Panc1 (cell line): ENCODE measurements around the gene ZNF480. TPM values are rescaled to one million over a fixed set of nuclear protein-coding genes. Genes with fewer than 3 reads are reported as not detected.
A peak's percentile ranks its signal among the peaks of the same experiment; 100 is the strongest.
"Not testable (repeated sequence)": the region's sequence is repeated elsewhere in the genome, so short reads cannot be mapped to it uniquely, and the experiment has no call there.

Source experiments
- ATAC-seq: fragments of 200-7000 bp; cut with Tn5 transposase; 2 replicates; pipeline ENCODE4 v1.9.1; 2020; ENCODE audit warnings: mild to moderate bottlenecking, moderate library complexity
- BruUV-seq: library from RNA; stranded (reverse); fragments of 400-500 nt; replicated peaks from 2 replicates; lab custom pipeline; 2021; lab: Mats Ljungman, UMichigan
- CTCF ChIA-PET: fragments of 300-600 bp; sonication (Branson Sonifier 250); formaldehyde crosslinking; loops from one replicate; lab custom pipeline; 2022; ENCODE audit warnings: antibody characterized with exemption; lab: Charles Lee
- POLR2A ChIA-PET: fragments of 300-600 bp; sonication (Branson Sonifier 250); formaldehyde crosslinking; loops from one replicate; lab custom pipeline; 2022; ENCODE audit warnings: antibody characterized with exemption; lab: Charles Lee
- DNase-seq: peaks from one replicate; pipeline ENCODE4 v3.0.0-alpha.2; 2010; ENCODE audit warnings: low read depth, low spot score
- H3K27ac ChIP-seq: 2 replicates; pipeline ENCODE4 v1.5.1; 2011; ENCODE audit warnings: mild to moderate bottlenecking, low read length, inconsistent platforms
- H3K27me3 ChIP-seq: fragments of 200-500 bp; sonication (Bioruptor generic); 2 replicates; pipeline ENCODE4 v1.6.0; 2014; ENCODE audit warnings: low read length, inconsistent platforms; ENCODE audit not compliant: control insufficient read depth, insufficient read depth
- H3K36me3 ChIP-seq: fragments of 200-500 bp; sonication (Bioruptor generic); 2 replicates; pipeline ENCODE4 v1.5.1; 2014; ENCODE audit warnings: inconsistent platforms, mild to moderate bottlenecking, low read length, moderate library complexity; ENCODE audit not compliant: control insufficient read depth, insufficient read depth
- H3K4me1 ChIP-seq: 2 replicates; pipeline ENCODE4 v1.5.1; 2011; ENCODE audit warnings: inconsistent platforms, mild to moderate bottlenecking, low read length, moderate library complexity; ENCODE audit not compliant: control insufficient read depth, insufficient read depth
- H3K4me3 ChIP-seq, 2 experiments: 2 replicates each; pipeline ENCODE4 v1.5.1; 2011 to 2012; ENCODE audit warnings: low read depth in 2 of 2, low read length in 2 of 2, mild to moderate bottlenecking in 2 of 2, inconsistent platforms in 1 of 2, moderate library complexity in 1 of 2
- H3K9me3 ChIP-seq: fragments of 200-500 bp; sonication (Bioruptor generic); 2 replicates; pipeline ENCODE4 v1.5.1; 2014; ENCODE audit warnings: low read depth, mild to moderate bottlenecking, inconsistent platforms, low read length, moderate library complexity; ENCODE audit not compliant: control insufficient read depth, insufficient read depth
- CTCF ChIP-seq: fragments of 450-650 bp; IDR thresholded peaks from 2 replicates; pipeline ENCODE4 v1.5.1; 2017; ENCODE audit warnings: mild to moderate bottlenecking
- POLR2AphosphoS5 ChIP-seq: IDR thresholded peaks from 2 replicates; pipeline ENCODE4 v1.6.1; 2012; ENCODE audit warnings: mild to moderate bottlenecking, low read depth, low read length, moderate library complexity
- REST ChIP-seq, 2 experiments: IDR thresholded peaks; 2 replicates each; pipeline ENCODE4 v1.6.1; 2011 to 2012; ENCODE audit warnings: low read depth in 2 of 2, control low read depth in 1 of 2, low read length in 1 of 2, mild to moderate bottlenecking in 1 of 2, moderate library complexity in 1 of 2; ENCODE audit not compliant: insufficient read depth in 1 of 2
- TCF7L2 ChIP-seq: IDR thresholded peaks from 2 replicates; pipeline ENCODE4 v1.6.1; 2011; ENCODE audit warnings: mild to moderate bottlenecking, low read depth, low read length, inconsistent platforms
- in situ Hi-C: cut with HindIII; loops from 2 replicates; pipeline ENCODE4 v1.10.0; 2016; ENCODE audit warnings: low sequenced_read_pairs, low pct_unique_long_range_greater_than_20kb
- intact Hi-C: fragments of 100-400 bp; cut with micrococcal nuclease; formaldehyde crosslinking; loops from one replicate; pipeline ENCODE4 v1.10.0; 2022; ENCODE audit not compliant: unreplicated experiment
- total RNA-seq: library from RNA; stranded (reverse); gene quantifications from one replicate; pipeline ENCODE4 v1.2.1, GENCODE V29; 2021; ENCODE audit not compliant: unreplicated experiment

Gene ZNF480
- total RNA-seq, 1 experiment from 2014 or later: 11.5 TPM

- no peaks in the 10 kb centered on the region for H3K4me1 ChIP-seq
- ChIA-PET POLR2A (no interaction called here), CTCF (interaction anchor here (0.6 kb wide), 1 partner anchor 81 kb away, joined by 12 read pairs; no protein-coding TSS in a partner anchor)
- intact Hi-C loops (no loop called here), in situ Hi-C loops (no loop called here)
- H3K9me3 ChIP-seq: peaks cover 6% of the 10 kb centered on the region; the same call in 1 of the 2 replicates
- H3K36me3 ChIP-seq: no peaks in the 10 kb centered on the region
- H3K27ac ChIP-seq: no peak overlapping the region
- TF ChIP-seq POLR2AphosphoS5 (no peak), TCF7L2 (no peak), REST (IDR thresholded peaks at IDR 0.05; ENCODE audit: insufficient read depth in 1 of 2, low read depth in 2 of 2, low read length in 1 of 2) (no peak), CTCF (no peak)
- no TSS peak for BruUV-seq
- peak overlapping the region in 1 of 2 experiments; percentile 39; a peak in 1 of 4 replicates for H3K4me3 ChIP-seq
- DNase-seq: no peak
- H3K27me3 ChIP-seq: no peaks in the 10 kb centered on the region
- ATAC-seq: no peak
Measured at GRCh38 chr19:52336791-52337381, 39.9 kb downstream of the ZNF480 start.

- CTCF ChIA-PET, intact Hi-C loops, in situ Hi-C loops, BruUV-seq, H3K9me3 ChIP-seq, POLR2A ChIA-PET, DNase-seq, H3K27me3 ChIP-seq, H3K27ac ChIP-seq, H3K4me1 ChIP-seq, ATAC-seq, H3K36me3 ChIP-seq, H3K4me3 ChIP-seq: not testable (repeated sequence)
Measured at GRCh38 chr19:52339022-52339421, 42.1 kb downstream of the ZNF480 start.

GRCh38 chr19:52343548-52343947, 46.6 kb downstream of the ZNF480 start:
- CTCF ChIA-PET: no interaction called here
- no peaks in the 10 kb centered on the region for H3K4me1 ChIP-seq
- no peaks in the 10 kb centered on the region for H3K27me3 ChIP-seq
- H3K36me3 ChIP-seq: no peaks in the 10 kb centered on the region
- no peak overlapping the region for H3K27ac ChIP-seq
- ATAC-seq: no peak
- H3K4me3 ChIP-seq: no peak overlapping the region
- TF ChIP-seq TCF7L2 (no peak), CTCF (peak; percentile 24)
- in situ Hi-C loops (no loop called here), intact Hi-C loops (no loop called here)
- H3K9me3 ChIP-seq: no peaks in the 10 kb centered on the region
- no peak for DNase-seq
- POLR2A ChIA-PET: no interaction called here
- no TSS peak for BruUV-seq
